DMS153 (cell line): ENCODE results near the gene KIF16B.
"Not testable (repeated sequence)": the region's sequence is repeated elsewhere in the genome, so short reads cannot be mapped to it uniquely, and the experiment has no call there.

ENCODE experiments used
- DNase-seq: peaks from one replicate; lab custom pipeline; 2025; lab: John Stamatoyannopoulos, UW

KIF16B gene

DNA sequence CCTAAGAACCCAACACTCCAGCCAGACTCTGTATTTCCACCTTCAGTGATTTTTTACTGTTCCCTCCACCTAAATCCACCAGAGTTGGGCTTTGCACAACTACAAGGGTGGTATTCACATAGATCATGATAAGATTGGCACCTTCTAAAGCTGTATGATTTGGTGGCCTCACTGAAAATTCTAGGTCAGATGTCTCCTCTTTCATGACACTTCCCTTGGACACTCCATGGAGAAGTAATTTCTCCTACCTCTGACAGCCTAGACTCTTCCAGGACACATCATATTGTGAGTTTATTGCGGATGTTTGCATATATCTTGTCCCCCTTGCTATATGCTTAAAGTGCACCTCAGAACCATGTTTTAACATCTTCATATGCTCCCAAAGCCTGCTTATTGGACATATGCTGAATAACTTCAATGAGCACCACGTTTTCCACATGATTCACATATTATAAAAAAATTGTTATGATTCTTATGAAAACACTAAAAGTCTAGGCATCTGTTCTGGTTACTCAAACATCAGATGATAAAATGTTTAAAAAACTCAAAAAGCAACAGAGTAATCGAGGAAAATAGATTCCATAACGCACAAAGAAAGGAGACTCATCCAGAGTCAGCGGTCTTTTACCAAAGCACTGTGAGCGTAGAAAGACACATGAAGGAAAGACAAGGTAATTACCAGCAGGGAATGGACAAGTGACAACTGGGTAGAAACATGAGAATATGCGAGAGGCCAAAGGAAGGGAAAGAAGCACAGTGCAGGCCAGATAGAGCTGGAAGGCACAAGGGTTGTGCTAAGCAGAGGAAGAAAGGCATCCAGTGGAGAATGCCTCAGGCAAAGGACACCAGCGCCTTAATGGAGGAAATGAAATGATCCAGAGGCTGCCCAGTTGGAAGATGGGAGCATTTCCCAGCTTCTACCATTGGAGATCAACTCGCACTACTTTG, 46.5 kb downstream of the KIF16B start:
- DNase-seq = no peak

DNA sequence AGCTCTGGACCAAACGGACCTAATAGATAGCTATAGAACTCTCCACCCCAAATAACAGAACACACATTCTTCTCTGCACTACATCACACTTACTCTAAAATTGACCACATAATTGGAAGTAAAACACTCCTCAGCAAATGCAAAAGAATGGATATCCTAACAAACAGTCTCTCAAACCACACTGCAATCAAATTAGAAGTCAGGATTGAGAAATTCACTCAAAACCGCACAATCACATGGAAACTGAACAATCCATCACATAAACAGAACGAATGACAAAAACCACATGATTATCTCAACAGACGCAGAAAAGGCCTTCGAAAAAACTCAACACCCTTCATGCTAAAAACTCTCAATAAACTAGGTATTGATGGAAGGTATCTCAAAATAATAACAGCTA, 50.6 kb downstream of the KIF16B start:
- DNase-seq = not testable (repeated sequence)

DNA sequence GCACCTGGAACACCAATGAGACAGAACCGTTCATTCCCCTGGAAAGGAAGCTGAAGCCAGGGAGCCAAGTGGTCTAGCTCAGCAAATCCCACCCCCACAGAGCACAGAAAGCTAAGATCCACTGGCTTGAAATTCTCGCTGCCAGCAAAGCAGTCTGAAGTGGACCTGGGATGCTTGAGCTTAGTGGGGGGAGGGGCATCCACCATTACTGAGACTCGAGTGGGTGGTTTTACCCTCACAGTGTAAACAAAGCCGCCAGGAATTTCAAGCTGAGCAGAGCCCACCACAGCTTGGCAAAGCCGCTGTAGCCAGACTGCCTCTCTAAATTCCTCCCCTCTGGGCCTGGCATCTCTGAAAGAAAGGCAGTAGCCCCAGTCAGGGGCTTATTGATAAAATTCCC, 53.1 kb downstream of the KIF16B start:
- no peak for DNase-seq

DNA sequence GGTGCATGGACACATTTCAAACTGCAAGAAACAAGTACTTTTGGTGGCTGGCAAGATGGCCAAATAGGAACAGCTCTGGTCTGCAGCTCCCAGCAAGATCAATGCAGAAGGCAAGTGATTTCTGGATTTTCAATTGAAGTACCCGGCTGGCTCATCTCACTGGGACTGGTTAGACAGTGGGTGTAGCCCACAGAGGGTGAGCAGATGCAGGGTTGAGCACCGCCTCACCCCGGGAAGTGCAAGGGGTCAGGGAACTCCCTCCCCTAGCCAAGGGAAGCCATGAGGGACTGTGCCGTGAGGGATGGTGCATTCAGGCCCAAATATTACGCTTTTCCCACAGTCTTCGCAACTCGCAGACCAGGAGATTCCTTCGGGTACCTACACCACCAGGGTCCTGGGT, 53.6 kb downstream of the KIF16B start:
- not testable (repeated sequence) for DNase-seq

DNA sequence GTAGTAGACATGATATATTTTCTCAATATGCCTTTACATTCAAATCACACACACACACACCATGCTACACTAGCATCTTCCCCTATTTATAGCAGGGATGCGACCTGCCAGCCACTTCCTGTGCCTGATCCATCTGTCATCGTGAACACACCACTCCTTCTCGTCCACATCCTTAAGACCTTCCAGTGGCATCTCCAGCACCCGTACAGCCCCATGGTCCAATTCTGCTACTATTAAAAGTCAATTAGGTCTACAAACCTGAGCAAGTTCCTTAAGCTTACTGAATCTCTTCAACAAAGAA, 54.5 kb downstream of the KIF16B start:
- no peak for DNase-seq

DNA sequence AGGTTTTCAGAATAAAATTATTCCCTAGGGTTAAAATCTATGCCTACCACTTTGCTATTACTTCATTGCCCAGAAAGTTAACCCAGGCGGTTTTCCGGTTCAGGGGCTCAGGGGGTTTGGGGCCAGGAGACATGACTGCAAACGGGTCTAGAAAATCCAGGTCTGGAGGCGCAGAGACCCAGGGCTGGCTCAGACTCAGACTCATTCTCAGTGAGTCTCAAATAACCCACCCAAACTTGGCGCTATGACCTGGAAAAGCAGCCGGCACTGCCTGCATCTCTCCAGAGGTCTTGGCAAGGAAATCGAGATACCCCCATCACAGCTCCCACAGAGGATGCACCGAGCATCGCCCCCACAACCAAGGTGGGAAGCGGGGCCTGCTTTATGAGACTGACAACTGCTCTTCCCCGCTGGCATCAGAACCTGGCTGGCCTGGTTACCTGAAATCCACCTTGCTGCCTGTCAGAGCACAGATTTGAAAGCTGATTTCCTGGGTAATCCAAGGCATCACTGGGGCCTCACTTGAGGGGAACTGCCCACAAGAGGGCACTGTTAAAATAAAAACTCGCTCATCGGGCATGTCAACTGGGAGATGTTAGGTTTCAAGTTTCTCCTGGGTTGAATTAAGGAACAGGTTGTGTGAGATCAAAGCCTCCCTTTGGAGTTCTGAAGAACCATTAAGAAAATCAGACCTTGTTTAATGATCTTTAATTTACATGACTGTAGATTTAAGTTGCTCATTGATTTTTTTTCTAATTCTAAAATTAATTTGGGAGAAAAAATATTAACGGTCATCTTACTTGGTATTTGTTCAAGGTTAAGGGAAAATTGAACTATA, 55.1 kb downstream of the KIF16B start:
- no peak for DNase-seq

DNA sequence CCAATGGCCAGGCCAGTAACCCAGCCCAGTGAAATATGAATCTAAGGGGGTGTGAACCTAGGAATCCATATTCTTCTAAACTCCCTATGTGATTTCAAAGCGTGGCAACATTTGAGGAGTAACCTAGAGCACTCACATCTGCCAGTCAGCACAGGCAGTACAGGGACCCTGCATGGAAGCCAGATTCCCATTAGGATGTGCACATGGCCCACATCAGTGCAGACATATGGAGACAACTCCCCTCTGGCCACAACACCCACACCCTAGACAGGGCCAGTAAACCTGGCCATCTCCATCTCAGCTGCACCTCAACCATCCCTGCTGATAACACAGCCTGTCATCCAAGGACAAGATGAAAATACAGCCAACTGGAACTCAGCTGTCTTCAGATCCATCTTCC, 56.5 kb downstream of the KIF16B start:
- DNase-seq = no peak

DNA sequence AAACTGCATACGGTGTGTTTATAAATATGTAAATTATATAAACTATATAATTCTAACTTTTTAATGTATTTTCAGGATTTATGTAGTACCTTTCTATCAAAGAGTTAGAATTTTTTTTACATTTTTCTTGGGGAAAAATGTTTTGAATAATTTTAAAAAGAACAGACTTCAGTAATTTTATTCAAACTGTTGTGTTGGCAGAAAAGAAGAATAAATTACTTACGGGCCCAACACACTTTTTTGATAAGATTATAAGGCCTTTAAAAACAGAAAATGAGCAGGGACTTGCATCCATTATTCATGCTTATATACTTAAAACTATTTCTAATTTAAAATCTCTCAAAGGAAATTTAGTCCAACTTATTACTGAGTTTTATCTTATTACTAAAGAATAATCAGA, 58.2 kb downstream of the KIF16B start:
- no peak for DNase-seq

DNA sequence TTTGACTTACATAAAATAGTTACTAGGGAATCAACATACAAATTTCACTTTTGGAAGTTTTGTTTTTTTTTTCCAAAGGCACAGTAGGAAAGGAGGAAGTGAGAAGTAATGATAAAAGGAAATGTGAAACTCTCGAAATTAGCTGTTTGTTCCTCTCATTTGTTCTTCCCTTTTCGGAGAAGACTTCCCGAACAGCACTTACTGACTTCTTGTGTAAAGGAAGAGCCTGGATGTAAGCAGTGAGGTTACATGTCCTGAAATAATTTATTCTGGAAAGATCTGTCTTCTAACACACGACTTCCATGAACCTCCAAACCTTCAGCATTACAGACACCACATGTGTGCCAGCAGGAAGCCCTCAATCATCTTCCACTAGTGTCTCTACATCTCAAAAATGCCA, 59.1 kb downstream of the KIF16B start:
- no peak for DNase-seq

DNA sequence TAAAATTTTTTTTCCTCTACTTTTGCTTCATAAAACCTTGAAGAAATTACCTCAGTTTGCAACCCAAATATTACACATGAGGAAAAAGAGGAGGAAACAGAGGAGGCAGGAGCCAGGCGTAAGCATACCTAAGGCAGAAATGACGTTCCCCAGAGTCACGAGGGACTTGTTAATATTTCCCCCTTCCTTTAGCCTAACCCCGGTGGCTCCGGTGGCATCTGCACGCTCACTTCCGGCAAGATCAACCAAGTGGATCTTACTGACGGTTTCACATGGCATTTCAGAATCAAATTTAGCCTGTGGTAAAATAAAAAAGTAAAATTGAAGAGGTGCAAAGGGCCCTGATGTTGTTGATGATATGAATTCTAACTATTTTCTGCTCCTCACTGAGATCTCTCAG, 67.4 kb downstream of the KIF16B start:
- no peak for DNase-seq

DNA sequence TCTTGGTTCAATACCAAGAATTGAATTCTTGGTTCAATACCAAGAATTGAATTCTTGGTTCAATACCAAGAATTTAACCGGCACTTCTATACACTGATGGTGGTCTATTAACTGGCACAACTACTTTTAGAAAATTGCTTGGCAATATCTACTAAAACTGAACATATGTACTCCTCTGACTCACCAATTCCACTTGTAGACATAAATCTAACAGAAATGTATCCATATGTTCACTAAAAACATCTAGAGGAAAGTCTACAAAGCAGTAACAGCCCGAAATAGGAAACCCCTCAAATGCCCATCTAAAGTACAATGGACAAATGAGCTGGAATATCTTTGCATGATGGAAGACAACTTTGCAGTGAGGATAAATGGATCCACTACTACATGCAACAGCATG, 71.9 kb downstream of the KIF16B start:
- no peak for DNase-seq

DNA sequence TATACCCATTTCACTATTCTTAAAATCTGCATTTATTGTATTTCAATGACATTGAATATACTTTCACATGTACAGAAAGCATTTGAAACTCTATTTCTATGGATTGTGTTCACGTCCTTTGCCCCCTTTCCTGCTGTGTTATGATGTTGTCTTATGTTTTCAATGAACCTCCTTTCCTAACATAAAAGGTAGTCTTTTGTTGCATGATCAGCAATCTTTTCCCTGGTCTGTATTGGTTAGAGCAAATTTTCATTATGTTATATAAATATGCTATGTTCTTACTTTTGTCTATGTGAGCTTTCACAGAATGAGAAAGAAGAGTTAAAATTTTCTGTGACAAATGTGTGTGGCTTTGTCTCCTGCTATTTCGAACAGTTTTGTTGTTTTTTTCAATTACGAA, 73.1 kb downstream of the KIF16B start:
- no peak for DNase-seq

DNA sequence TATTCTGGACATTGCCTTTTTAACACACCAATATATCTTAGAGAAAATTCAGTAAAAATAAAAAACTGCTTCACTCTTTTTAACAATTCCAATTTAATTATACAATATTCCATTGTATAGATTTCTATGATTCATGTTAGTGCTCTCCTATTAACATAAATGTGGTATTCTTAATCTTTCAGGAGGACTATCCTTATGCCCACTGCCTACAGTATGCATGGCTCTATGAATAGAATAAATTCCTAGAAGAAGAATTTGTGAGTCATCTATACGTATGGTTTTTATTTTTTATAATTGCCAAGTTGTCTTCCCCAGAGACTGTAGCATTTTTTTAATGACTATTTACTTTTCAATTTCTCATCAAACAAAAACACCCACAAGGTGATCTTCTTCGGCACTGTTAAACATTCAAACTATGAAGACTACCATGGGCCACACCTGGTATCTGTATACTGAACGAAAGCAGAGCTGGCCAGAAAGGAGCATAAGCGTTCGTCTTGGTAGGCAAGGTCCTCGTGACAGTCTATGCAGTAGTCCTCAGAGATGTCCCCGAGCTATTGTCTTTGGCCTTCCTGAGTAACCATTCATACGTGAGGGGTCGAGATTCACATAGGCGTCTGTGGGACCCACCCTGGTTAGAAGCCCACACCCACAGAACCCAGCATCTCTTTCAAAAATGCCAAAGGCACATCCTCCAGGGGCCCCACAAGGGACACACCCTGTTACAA, 74.6 kb downstream of the KIF16B start:
- DNase-seq = no peak

DNA sequence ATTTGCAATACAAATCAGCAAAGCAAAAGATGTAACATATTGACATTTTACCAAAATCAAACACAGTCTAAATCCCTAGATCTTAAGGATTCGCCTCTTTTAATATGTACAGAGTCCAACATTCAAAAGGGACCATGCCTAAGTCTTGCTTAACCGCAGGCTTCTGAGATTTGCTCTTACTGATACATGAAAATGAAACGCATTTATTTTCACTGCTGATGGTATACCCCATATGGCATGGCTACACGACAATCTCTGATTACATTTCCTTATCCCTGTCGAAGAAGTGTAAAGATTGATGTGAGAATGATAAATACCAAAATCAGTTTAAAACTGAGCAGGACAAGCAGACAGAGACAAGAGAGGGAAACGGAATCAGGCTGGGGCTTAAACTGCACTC, 75.4 kb downstream of the KIF16B start:
- no peak for DNase-seq

DNA sequence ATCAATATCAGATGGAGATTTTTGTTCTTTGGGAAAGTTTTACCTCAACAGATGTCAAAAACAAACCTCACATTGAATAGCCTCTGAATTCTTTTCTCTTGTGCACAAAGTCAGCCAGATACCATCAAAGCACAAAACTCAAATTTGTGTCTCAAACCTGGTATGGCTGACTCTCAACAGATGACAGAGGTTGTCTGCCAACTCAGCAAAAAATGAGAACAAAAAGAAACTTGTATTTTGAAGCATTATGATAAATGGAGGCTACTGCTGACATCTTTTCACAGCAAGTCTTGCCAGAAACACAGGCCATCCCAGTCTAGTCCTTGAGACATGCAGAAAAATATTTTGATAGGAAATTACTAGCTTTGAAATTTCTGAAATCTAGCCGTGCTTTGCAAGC, 79.8 kb downstream of the KIF16B start:
- DNase-seq = no peak

DNA sequence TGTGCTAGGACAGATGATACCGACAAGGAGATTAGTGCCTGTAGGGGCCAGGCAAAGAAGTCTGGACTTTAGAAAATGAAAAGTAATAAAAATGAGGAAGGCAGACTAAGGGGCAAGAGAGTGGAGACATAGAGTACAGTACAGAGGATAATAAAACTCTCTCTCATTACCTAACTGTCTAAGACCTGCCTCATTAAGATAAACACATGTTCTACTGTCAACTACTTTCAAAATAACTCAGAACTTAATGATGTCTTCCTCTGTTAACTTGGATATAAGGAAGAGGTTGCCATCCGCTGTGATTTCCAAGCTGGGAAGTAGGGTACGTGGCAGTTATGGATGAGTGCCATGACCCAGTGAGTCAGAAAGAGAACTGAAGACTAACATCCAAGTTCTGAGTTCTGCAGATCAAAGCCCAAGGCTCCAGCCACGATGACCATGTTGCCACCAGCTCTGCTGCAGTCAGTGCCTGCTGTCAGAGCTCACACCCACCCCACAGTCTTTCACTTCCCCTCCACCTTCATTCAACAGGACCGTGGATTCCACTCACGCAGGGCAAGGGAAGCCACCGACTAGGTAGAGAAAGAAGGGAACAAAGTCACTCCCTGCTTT, 81.8 kb downstream of the KIF16B start:
- no peak for DNase-seq

DNA sequence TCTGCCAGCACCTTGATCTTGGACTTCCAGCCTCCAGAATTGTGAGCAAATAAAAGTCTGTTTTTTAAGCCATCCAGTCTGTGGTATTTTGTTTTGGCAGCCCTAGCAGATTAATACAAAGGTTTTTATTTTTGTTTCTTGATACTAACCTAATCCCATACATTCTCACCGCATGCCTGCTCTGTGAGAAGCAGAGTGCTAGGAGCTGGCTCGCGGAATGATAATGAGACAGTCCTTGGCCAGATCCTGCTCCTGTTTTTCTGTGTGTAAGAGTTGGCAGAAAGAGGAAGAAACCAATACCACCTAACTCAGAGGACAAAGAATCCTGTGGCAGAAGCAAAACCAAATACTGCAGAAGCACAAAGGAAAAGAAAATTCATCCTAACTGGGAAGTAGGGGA, 82.6 kb downstream of the KIF16B start:
- DNase-seq = no peak

DNA sequence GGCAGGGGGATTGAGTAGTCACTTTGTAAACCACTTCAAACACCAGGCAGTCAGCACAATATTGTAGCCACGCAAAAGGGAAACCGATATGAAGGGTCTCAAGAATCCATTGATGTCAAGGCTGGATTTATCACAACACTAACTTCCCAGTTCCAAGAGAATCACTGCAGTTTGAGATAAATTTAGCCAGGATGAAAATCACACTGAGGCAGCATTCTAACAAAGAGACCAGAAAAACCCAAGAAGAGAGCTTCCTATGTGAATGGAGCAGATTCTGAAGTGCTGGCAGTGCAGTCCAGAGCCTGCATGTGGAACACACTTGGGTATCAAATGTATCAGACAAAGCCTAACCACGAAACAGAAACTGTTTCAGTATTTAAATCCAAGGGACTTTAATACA, 84.6 kb downstream of the KIF16B start:
- no peak for DNase-seq

DNA sequence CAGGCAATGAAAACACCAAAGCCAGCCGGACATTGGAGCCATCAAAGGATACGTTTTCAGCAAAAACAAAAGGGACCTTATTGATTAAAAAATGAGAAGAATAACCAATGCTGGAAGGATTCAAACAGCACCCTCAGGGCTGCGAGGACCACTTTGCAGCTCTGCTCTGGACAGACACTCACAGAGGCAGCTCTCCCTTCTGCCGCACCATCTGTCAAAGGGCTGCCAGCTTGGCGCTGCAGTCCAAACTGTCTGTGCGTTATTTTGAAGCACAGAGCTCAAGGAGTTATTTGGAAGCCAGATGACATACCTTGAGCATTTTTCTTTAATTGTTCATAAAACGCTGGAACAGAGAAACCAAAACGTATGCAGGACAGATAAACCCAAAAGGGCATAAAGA, 85.2 kb downstream of the KIF16B start:
- no peak for DNase-seq

DNA sequence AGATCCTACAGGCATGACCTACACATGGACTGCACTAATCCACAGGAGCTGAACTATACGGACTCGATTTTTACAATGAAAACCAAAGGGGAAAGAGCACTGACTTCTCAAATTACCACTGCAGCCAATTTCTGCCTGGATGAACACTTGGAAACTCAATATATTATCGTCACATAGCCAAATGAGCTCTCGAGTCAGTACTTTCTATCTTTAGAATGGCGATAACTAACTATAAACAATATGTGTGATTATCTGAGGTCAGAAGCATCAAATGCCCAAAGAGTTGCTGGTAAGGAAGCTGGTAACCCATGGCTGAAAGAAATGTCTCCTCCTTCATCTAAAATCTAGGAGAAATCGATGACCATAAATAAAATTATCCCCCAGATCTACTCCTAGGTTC, 86.7 kb downstream of the KIF16B start:
- no peak for DNase-seq

DNA sequence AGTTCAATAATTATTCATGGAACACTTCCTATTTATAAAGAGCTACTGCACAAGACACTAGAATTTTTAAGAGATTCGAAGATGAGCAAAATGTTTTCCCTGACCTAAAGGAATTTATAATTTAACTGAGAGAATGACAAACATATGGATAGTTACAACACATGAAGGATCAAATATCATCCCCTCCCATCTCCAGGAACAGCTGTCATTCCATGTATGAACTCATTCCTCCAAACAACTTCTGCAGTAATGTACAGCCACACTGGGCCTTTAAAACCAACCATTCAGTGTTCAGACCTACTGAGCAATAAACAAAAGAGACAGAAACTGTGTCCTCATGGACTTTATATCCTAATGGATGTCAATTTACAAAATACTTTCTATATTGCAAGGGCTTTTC, 87.8 kb downstream of the KIF16B start:
- no peak for DNase-seq

DNA sequence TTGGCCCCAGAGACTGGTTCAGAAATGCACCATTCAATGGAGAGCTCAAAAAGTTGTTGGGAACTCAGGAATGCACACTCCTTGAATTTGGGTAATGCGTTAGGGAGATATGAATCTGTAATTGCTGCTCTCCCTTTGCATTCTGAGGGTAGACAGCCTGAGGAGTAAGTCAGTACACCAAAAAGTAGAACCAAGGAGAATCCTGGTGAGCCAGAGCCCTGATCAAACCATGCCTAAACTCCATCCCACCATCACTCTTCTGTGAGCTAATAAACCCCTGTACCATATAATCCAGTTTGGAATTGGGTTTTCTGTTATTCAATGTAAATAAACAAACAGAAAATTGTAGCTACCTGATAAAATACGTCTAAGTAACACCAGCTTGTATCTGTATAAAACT, 90.2 kb downstream of the KIF16B start:
- no peak for DNase-seq
